ENCODE data around the gene FGFR2.

FGFR2 gene

DNA sequence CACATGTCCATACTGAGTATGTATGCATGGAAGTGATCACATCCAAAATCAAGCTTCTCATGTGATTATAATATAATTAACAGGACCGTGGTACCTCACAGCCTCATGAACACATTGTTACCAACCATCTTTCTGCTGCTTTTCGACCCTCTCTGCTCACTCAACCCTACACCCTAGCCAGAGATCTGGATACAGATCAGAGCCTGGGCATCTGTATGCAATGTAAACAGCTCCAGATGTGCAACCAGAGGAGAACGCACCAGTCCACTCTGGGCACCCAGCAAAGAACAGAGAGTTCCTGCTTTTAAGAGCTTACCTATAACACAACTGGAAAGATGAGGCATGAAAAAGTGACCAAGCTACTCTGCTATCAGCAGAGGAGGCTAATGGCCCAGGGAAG is 145.1 kb downstream of the FGFR2 start:
- H3K27ac ChIP-seq: no peak overlapping the region
- TF ChIP-seq ZFX (IDR thresholded peaks at IDR 0.05) (no peak), CTCF (conservative IDR thresholded peaks at IDR 0.05) (no peak)

- H3K27ac ChIP-seq: no peak overlapping the region
- TF ChIP-seq ZFX (IDR thresholded peaks at IDR 0.05) (no peak), CTCF (conservative IDR thresholded peaks at IDR 0.05) (no peak)
Observed at GRCh38 chr10:121452581-121452980, 145.7 kb downstream of the FGFR2 start.

DNA sequence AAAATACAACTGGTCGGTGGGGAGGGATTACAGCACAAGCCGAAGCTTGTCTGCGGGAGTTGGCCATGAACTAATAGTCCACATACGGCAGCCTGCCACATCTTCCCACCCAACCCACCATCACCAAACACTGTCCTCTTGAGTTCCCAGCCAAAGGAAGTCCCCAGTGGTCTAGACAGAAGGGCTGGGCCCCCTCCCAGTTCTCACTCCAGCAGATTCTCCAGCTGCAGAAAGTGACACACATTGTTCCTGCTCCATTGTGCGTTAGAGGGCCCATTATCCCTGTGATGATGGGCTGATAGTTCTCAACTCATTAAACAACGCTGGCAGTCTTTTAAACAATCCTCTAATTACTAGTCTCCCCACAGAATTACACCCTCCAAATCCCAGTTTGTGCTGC is 148.0 kb downstream of the FGFR2 start:
- no peak for TF ChIP-seq CTCF (conservative IDR thresholded peaks at IDR 0.05)
- no peak for TF ChIP-seq ZFX (IDR thresholded peaks at IDR 0.05)
- no peak overlapping the region for H3K27ac ChIP-seq

GRCh38 chr10:121449482-121449924 is 148.7 kb downstream of the FGFR2 start:
- TF ChIP-seq ZFX (IDR thresholded peaks at IDR 0.05): no peak
- TF ChIP-seq CTCF (conservative IDR thresholded peaks at IDR 0.05): no peak
- H3K27ac ChIP-seq: no peak overlapping the region

DNA sequence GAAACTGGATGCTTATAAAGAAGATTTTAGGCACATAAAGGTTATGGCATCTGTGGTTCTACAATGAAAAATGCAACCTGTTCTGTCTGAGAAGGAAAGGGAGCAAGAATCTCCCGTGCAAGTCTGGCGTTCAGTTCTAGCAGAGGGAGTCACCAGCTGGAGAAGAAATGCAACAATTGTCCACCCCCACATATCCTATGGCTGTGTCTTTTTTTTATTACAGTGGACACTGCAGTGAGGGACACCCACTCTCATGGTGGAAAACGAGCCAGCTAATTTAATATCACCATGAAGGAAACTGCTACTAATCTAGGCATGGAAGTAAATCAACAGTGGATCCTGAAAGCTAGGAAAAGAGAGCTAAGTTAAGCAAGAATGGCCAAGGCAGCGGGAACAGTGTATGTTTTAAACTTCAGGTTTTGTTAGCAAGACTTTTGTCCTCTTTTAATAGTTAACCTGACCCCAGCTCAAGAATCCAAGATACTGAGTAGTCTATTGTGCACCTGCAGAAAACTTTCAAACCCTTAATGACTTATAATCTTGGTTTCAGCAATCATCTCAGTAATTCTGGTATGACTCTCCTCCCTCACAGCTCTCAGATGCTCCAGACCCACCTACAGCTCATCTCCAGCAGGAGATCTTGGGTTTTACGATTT is 149.3 kb downstream of the FGFR2 start:
- no peak overlapping the region for H3K27ac ChIP-seq
- TF ChIP-seq ZFX (IDR thresholded peaks at IDR 0.05): no peak

- H3K27ac ChIP-seq: no peak overlapping the region
- no peak for TF ChIP-seq CTCF (conservative IDR thresholded peaks at IDR 0.05)
- no peak for TF ChIP-seq ZFX (IDR thresholded peaks at IDR 0.05)
Observed at GRCh38 chr10:121444520-121445165, 153.6 kb downstream of the FGFR2 start.

DNA sequence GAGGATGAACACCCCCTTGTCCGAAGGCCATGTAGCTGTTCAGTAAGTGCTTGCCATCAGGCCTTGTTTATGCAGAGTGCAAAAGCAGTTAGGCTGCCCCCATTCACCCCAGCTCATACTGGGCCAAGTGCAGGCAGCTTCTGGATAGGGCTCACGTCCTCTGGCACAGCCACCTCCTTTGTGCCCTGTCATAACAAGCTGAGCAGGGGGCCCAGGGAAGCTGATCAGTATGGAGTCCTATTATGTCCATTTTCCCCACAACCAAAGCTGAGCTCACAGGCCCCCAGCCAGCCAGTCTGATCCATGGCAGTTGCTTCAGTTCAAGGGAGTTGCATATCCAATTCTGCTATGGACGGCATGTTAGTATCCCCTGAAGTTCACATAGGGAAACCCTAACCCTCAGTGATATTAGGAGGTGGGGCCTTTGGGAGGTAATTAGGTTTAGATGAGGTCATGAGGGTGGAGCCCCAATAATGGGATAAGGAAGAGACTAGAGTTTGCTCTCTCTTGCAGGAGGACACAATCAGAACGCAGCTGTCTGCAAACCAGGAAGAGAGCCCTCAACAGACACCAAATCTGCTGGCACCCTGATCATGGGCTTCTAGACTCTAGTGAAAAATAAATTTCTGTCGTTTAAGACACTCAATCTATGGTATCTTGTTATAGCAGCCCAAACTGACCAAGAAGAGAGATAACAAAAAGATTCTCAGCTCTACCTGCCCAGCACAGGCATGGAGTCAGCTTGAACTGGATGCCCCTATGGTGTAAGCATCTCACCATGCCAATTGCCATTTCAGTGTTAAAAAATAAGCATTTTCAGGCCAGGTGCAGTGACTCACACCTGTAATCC is 155.9 kb downstream of the FGFR2 start:
- H3K27ac ChIP-seq: no peak overlapping the region
- TF ChIP-seq ZFX (IDR thresholded peaks at IDR 0.05): no peak
- no peak for TF ChIP-seq CTCF (conservative IDR thresholded peaks at IDR 0.05)

Measured in C4-2B (cell line).